Subcutaneous abdominal adipose tissue (tissue), 5 donors: ENCODE results near the gene PRKD2.
A peak's percentile ranks its signal among the peaks of the same experiment; 100 is the strongest.

ENCODE experiments used
- H3K27ac ChIP-seq: one replicate; pipeline ENCODE4 v1.7.0; 2013; ENCODE audit warnings: low read depth, mild to moderate bottlenecking, inconsistent platforms, low read length, moderate library complexity
- H3K27me3 ChIP-seq, 5 donors: one replicate each; pipeline ENCODE4 v1.7.0; 2013; ENCODE audit warnings: low read length in 5 of 5, inconsistent platforms in 1 of 5; ENCODE audit not compliant: control insufficient read depth in 5 of 5, insufficient read depth in 4 of 5
- H3K36me3 ChIP-seq, 5 donors: one replicate each; pipeline ENCODE4 v1.7.0; 2013; ENCODE audit warnings: low read length in 5 of 5; ENCODE audit not compliant: control insufficient read depth in 5 of 5, insufficient read depth in 5 of 5
- H3K4me1 ChIP-seq, 5 donors: one replicate each; pipeline ENCODE4 v1.7.0; 2013; ENCODE audit warnings: low read length in 5 of 5, mild to moderate bottlenecking in 3 of 5, moderate library complexity in 1 of 5; ENCODE audit not compliant: control insufficient read depth in 5 of 5, insufficient read depth in 5 of 5
- H3K4me3 ChIP-seq, 5 donors: one replicate each; pipeline ENCODE4 v1.7.0; 2013; ENCODE audit warnings: low read length in 5 of 5, low read depth in 1 of 5
- H3K9ac ChIP-seq, 5 donors: one replicate each; pipeline ENCODE4 v1.7.0; 2013; ENCODE audit warnings: low read length in 5 of 5, mild to moderate bottlenecking in 4 of 5, moderate library complexity in 3 of 5
- H3K9me3 ChIP-seq, 5 donors: one replicate each; pipeline ENCODE4 v1.7.0; 2013; ENCODE audit warnings: low read length in 5 of 5; ENCODE audit not compliant: control insufficient read depth in 5 of 5
- donor health status: healthy.
- donor health status: healthy.
- donor health status: healthy.
- donor health status: healthy.
- donor health status: healthy.

The PRKD2 gene

GRCh38 chr19:46625731-46626130 is 91.2 kb downstream of the PRKD2 start:
- Histone ChIP-seq H3K9me3 (no peaks in the 10 kb centered on the region), H3K27me3 (peaks cover 0 to 6% (median 0%) of the 10 kb centered on the region in 5 donors), H3K36me3 (no peaks in the 10 kb centered on the region), H3K4me3 (no peak overlapping the region), H3K27ac (peak overlapping the region; percentile 83), H3K9ac (peak overlapping the region in 2 of 5 donors; percentile 42 to 56), H3K4me1 (peaks cover 8 to 63% (median 48%) of the 10 kb centered on the region in 5 donors)

DNA sequence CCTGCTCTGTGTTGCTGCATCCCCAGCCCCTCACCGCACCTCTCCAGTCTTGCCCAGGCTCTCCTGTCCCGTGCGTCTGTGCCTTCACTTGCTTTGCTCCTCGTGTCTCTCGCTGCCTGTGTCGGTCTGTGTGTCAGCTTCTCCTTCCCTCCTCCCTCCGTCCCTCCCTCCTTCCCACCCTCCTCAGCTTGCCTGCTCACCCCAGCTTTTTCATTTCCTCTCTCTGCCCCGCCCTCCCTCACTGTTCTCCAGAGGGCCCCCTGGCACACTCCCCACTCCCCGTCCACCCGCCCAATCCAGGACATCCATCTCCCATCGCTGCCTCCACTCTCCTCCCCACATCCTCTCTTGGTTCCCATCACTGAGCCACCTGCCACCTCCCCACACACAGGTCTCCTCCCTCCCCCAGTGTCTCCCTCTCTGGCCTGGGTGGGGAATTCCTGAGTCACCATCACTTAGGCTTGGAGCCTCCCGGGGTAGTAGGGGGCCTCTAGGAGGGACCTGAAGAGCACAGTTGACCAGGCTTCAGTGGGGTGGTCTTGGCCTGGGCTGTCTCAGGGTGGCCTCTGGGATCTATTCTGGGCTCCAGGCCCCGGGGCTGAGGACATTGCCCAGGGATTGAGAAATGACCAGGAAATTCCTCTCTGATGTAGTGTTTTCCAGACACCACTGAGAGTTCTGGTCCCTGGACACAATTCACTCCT is 91.8 kb downstream of the PRKD2 start, which contains the start of gene PTGIR:
PTGIR (minus strand) TSS at position 132 of the 704 bp plus-strand sequence. CDS start 864 bp downstream, outside the sequence.
- Histone ChIP-seq H3K4me3 (peak within 1 kb of the TSS in 4 of 5 donors; percentile 53 to 63 (median 57)), H3K27ac (peak within 1 kb of the TSS; percentile 83), H3K9me3 (no peaks in the 10 kb centered on the region), H3K27me3 (peaks cover 0 to 9% (median 0%) of the 10 kb centered on the region in 5 donors), H3K9ac (peak within 1 kb of the TSS in 3 of 5 donors; percentile 39 to 56 (median 42)), H3K36me3 (no peaks in the 10 kb centered on the region), H3K4me1 (peaks cover 5 to 66% (median 48%) of the 10 kb centered on the region in 5 donors)
